VCaP (cell line): ENCODE results near the gene TVP23A.

ENCODE experiments used
- H3K27ac ChIP-seq: fragments of 450-650 bp; 2 replicates; pipeline ENCODE4 v1.5.1; 2017
- TF ChIP-seq, protein P1 (sequence below): fragments of 450-650 bp; conservative IDR thresholded peaks from 2 replicates; pipeline ENCODE4 v1.5.1; 2017; ENCODE audit warnings: mild to moderate bottlenecking, moderate library complexity

TVP23A gene

DNA sequence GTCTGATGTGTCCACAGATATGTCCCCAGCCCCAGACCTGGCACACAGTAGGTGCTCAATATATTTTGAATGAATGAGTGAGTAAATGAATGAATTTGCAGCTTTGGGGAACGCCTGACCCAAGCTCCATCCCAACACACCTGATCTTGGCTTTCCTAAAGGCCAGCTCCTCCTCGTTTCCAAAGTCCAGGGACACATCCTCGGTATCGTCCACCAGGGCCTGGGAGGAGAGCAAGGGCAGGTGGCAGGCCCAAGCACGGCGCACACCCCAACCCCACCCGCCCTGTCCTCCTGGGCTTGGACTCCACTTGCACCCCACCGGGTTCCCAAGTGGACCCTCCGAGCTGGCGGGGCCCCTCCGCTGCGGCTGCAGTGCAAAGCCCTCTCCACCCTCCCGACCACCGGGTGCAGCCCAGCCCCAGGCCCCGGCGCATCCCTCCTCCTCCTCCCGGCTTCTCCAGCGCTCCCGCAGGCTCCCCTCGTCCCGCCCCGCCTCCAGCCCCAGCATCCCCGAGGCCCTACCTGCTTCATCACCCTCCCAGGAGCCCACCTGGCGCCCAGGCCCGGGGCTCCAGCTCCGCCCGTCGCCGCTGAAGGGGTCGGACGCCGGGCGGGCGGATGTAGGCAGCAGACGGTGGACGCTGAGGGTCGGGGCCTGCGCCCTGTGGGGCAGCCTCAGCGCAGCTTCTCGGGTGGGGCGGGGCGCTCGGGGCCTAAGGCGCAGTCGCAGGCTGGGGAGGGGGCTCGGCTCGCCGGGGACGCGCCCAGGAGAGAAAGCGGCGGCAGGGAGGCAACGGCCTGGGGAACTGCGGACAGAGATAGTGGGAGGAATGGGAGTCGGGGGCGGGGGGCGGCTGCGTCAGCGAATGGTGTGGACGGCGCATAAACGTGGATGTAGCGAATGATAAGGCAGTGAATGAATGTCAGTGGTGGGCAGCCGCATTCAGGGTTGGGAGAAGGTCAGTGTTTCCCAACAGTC lies at the start of gene TVP23A:
Gene TVP23A, minus strand, starts transcription at position 832 of the 979 bp plus-strand sequence. Its CDS starts 301 bp downstream, at position 531.
- H3K27ac ChIP-seq = no peak within 1 kb of the TSS
- TF ChIP-seq, protein P1, sequence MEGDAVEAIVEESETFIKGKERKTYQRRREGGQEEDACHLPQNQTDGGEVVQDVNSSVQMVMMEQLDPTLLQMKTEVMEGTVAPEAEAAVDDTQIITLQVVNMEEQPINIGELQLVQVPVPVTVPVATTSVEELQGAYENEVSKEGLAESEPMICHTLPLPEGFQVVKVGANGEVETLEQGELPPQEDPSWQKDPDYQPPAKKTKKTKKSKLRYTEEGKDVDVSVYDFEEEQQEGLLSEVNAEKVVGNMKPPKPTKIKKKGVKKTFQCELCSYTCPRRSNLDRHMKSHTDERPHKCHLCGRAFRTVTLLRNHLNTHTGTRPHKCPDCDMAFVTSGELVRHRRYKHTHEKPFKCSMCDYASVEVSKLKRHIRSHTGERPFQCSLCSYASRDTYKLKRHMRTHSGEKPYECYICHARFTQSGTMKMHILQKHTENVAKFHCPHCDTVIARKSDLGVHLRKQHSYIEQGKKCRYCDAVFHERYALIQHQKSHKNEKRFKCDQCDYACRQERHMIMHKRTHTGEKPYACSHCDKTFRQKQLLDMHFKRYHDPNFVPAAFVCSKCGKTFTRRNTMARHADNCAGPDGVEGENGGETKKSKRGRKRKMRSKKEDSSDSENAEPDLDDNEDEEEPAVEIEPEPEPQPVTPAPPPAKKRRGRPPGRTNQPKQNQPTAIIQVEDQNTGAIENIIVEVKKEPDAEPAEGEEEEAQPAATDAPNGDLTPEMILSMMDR = no peak

DNA sequence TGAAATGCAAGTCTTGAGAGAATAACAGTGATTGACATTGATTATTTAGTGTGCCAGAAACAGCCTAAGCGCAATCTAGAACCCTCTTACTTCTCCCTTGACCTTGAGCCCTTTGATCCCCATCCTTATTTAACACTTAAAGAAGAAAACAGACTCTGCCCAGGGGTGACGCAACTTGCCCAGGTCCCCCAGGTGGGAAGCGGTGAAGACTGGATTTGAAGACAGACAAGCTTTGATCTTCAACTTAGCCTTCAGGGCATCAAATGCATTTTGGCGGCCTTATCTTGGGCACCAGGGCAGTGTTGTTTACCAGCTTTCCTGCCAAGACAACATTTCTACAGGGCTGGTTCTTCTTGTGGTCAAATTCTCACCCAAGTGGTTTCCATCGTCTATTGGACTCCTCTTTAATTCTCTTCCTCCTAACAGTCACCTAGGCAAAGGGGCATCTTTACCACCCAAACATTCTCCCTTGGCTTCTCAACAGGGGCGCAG lies 49.6 kb upstream of the TVP23A start:
- TF ChIP-seq, protein P1 = no peak
- no peak overlapping the region for H3K27ac ChIP-seq

DNA sequence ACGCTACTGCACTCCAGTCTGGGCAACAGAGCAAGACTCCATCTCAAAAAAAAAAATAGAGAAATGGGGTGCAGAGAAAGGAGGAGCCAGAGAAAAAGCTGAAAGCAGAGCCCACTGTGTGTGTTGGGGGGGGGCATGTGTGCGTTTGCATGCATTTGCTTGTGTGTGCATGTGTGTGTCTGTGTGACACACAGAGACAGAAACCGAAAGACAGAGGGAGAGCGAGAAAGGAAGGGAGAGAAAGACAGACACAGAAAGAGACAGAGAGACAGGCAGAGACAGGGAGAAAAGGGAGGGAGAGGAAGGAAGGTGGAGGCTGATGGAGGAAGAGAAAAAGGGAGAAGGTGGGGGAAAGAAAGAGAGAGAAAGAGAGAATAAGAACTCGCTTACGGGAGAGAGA lies 48.6 kb upstream of the TVP23A start:
- no peak overlapping the region for H3K27ac ChIP-seq
- TF ChIP-seq, protein P1 = no peak

DNA sequence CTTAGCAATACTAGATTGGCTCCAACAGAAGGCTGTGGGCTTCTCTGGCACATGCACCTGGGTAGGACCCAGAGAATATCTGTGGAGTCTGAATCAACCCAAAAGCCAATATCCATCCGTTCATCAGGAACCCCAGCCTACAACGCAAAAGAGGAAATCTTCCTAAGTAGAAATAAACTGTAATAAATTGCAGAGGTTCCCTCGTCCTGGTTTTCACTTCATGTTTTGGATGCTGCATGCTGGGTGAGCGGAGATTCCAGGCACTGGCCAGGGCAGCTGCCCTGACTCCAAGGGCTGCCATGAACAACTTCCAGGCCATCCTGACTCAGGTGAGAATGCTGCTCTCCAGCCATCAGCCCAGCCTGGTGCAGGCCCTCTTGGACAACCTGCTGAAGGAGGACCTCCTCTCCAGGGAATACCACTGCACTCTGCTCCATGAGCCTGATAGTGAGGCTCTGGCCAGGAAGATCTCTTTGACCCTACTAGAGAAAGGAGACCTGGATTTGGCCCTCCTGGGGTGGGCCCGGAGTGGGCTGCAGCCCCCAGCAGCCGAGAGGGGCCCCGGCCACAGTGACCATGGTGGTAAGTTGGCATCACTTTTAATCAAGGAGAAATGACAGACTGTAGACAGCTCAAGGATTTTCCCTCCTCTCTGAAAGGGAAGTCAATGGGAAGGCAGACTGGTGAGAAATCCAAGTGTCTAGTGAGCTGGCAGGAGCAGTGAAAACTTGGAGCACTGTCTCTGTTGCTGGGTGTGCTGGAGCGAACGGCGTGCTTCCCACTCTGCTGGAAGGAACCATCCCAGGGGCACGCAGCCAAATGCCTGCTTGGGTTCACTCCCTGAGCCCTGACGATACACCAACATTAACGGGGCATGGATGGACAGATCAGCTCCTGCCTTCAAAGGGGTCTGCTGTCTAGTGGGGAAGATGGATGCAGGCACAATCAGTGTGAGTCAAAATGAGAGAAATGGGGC lies 47.7 kb upstream of the TVP23A start:
- no peak overlapping the region for H3K27ac ChIP-seq

DNA sequence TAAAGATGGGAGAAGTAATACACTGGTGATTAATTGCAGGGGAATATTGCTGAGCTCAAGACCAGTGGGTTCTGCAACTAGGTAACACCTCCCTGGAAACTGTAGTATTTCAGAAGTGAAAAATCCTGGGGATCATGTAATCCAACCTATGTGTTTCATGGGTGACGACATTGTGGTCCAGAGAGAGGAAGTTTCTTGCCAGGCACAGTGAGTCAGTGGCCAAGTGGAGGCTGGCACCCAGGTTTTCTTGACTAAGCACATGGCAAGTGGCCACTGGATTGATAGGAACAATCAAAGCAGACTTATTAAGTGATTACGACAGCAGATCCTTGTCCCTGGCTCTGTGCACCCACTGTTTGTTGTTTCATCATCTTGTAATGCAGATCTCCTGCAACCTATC lies 43.8 kb upstream of the TVP23A start:
- TF ChIP-seq, protein P1 = no peak
- H3K27ac ChIP-seq = no peak overlapping the region

More for the DNA sequence above, 47.7 kb upstream of the TVP23A start:
- TF ChIP-seq, protein P1 = no peak

DNA sequence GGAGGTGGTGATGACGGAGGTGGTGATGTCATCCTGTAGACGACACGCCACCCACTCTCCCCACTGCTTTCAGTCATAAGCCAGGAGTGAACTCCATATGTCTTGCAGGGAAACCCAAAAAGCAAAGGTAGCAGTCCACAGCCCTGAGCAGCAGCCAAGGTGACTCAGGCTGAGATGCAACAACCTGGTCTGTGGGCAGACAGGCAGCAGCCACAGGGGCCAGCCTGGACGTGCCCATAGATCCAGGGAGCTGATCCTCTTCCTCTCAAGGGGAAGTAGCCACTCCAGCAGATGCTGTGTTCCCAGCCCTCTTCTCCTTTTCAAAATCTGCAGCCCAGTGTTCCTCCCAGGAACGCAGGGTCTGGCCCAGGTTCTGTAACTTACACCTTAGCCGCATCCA lies 41.1 kb upstream of the TVP23A start:
- no peak overlapping the region for H3K27ac ChIP-seq
- TF ChIP-seq, protein P1 = no peak
